ENCODE measurements around the gene PADI1.

Gene PADI1

DNA sequence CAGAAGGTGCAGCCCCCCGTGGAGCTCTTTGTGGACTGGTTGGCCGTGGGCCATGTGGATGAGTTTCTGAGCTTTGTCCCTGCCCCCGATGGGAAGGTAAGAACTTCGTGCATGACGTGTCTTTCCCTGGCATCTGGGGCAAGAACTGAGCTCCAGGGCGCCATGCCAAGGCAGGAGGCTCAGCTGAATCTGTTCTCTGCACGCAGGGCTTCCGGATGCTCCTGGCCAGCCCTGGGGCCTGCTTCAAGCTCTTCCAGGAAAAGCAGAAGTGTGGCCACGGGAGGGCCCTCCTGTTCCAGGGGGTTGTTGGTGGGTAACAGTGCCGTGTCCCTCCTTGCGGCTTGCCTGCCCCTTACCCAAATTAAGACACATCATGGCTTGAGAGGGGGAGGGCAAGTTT, 71.6 kb downstream of the PADI1 start:
- TF ChIP-seq, protein P1, sequence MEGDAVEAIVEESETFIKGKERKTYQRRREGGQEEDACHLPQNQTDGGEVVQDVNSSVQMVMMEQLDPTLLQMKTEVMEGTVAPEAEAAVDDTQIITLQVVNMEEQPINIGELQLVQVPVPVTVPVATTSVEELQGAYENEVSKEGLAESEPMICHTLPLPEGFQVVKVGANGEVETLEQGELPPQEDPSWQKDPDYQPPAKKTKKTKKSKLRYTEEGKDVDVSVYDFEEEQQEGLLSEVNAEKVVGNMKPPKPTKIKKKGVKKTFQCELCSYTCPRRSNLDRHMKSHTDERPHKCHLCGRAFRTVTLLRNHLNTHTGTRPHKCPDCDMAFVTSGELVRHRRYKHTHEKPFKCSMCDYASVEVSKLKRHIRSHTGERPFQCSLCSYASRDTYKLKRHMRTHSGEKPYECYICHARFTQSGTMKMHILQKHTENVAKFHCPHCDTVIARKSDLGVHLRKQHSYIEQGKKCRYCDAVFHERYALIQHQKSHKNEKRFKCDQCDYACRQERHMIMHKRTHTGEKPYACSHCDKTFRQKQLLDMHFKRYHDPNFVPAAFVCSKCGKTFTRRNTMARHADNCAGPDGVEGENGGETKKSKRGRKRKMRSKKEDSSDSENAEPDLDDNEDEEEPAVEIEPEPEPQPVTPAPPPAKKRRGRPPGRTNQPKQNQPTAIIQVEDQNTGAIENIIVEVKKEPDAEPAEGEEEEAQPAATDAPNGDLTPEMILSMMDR (IDR thresholded peaks at IDR 0.05; ENCODE audit: control insufficient read depth, insufficient read depth, low read depth, low read length, missing control alignments) = no peak
- peak; percentile 50 for DNase-seq (ENCODE audit: low read depth)

DNA sequence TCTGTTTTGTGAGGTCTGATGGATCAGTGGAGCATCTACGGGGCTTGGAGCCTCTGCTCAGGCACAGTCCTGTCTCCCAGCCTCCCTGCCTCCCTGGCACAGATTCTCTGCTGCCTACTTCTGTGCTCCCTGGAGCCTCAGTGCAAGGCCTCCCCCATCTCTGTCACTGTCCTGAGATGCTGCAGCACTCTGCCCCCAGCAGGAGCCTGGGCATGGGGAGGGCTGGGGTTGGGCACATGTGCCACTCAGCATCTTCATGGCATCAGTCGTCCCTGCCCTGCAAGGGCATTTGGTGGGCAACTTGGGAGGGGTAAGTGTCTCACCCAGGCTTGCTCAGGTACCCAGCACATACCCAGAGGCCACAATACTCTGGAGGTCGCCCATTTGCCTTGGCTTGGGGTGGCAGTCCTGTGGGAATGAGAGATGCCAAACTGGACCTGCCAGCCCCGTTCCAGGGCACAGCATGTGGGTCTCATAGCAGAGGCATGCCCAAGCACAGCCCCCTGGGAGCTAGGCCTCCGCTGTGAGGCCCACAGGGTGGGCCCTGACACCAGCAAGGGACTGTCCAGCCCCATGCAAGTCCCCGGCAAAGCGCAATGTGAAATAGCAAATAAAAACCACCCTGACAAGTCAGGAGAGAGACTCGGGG, 72.7 kb downstream of the PADI1 start:
- DNase-seq (ENCODE audit: low read depth) = no peak
- no peak overlapping the region for H3K4me3 ChIP-seq (ENCODE audit: control insufficient read depth, low read depth, low read length)
- TF ChIP-seq, protein P1 (IDR thresholded peaks at IDR 0.05; ENCODE audit: control insufficient read depth, insufficient read depth, low read depth, low read length, missing control alignments) = no peak

More for the DNA sequence above, 71.6 kb downstream of the PADI1 start:
- no peak overlapping the region for H3K4me3 ChIP-seq (ENCODE audit: control insufficient read depth, low read depth, low read length)

DNA sequence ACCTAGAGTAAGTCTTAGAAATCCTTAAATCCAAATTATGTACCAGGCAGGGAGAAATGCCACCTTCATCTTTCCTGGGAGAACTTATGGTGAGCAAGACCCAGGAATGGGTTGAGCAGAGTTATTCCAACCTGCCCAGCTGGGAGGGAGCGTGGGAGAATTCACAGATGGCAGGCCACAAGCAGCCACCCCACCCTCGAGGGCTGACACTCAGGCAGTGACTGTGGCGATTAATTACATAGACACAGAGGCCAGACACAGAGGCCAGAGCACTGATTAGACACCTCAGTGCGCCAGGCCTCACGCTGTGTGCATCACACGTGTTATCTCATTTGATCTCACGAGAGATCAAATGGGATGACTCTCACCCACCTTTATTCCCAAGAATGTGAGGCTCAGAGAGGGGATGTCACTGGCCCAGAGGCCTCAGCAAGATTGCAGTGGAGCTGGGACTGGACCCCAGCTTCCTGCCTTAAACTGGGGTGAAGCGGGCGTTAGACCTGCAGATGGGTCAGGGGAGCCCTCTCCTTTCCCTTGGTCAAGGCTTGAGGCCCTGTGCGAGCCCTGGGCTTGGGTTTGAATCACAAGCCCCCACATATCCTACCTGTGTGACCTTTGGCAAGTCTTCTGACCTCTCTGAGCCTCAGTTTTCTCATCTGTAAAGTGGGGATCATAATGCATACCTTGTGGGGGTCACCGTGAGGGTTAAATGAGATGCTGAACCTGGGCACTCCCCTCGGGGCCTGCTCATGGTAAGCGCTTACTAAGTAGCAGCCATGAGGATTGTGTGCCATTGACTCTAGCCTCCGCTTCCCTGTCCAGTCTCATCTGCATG, 74.3 kb downstream of the PADI1 start:
- TF ChIP-seq, protein P1 (IDR thresholded peaks at IDR 0.05; ENCODE audit: control insufficient read depth, insufficient read depth, low read depth, low read length, missing control alignments) = no peak
- DNase-seq (ENCODE audit: low read depth) = no peak
- no peak overlapping the region for H3K4me3 ChIP-seq (ENCODE audit: control insufficient read depth, low read depth, low read length)

DNA sequence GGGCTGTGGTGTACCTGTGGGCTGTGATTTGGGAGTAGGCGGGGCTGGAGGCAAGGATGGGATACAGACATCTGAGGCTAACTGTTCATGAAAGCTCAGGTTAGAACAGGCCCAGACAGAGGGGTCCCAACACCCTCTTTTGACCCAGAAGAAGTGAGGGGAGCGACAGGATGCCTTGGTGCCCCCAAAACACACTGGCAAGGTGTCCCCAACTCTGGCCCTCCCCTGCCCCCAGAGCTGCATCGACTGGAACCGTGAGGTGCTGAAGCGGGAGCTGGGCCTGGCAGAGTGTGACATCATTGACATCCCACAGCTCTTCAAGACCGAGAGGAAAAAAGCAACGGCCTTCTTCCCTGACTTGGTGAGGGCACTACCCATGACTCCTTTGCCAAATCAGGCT, 75.5 kb downstream of the PADI1 start:
- no peak for DNase-seq (ENCODE audit: low read depth)
- TF ChIP-seq, protein P1 (IDR thresholded peaks at IDR 0.05; ENCODE audit: control insufficient read depth, insufficient read depth, low read depth, low read length, missing control alignments) = no peak
- H3K4me3 ChIP-seq (ENCODE audit: control insufficient read depth, low read depth, low read length) = no peak overlapping the region

DNA sequence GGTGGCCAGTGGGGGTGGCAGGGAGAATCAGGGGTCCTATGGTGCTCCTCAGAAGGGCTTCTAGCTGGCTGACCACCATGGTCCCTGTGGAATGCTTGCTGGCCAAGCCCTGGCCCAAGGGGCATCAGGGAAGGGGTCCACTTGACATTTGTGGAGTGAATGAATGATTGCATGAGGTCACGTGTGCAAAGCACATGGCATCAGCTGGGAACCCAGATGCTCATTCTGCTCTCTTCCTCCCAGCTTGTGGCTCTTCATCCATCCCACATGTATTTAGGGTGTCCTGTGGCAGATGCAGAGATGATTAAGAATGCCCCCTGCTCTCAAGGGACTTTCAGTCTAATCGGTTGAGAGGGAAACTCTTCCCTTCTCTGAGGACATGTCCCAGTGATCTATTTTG, 76.0 kb downstream of the PADI1 start:
- DNase-seq (ENCODE audit: low read depth) = no peak
- TF ChIP-seq, protein P1 (IDR thresholded peaks at IDR 0.05; ENCODE audit: control insufficient read depth, insufficient read depth, low read depth, low read length, missing control alignments) = no peak
- no peak overlapping the region for H3K4me3 ChIP-seq (ENCODE audit: control insufficient read depth, low read depth, low read length)

DNA sequence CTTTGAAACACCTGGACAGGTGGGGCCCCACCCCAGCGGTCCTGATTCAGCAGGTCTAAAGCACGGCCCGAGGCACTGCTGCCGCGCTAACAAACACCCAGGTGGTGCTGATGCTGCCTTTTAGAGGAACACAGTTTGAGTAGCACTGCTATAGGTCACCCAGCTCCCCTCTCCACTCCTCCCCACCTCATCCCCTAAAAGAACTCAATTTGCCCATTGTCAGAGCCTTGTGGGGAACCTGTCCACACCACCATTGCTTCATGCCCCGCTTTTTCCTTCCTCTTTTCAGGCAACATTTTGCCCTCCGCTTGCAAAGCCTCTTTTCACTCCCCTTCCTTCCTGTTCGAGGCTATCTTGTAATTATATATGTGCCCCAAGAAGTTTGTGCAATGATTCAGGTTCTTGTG, 76.8 kb downstream of the PADI1 start:
- DNase-seq (ENCODE audit: low read depth) = no peak
- H3K4me3 ChIP-seq (ENCODE audit: control insufficient read depth, low read depth, low read length) = no peak overlapping the region
- TF ChIP-seq, protein P1 (IDR thresholded peaks at IDR 0.05; ENCODE audit: control insufficient read depth, insufficient read depth, low read depth, low read length, missing control alignments) = no peak

Data from AG09309 (cell line).